GM19328 (cell line): ENCODE results near the gene EPN3.

Source experiments
- ATAC-seq: cut with Tn5 transposase; IDR thresholded peaks from one replicate; pipeline ENCODE4 v1.9.1; 2021; ENCODE audit warnings: mild to moderate bottlenecking, moderate library complexity; ENCODE audit not compliant: unreplicated experiment

Gene EPN3

DNA sequence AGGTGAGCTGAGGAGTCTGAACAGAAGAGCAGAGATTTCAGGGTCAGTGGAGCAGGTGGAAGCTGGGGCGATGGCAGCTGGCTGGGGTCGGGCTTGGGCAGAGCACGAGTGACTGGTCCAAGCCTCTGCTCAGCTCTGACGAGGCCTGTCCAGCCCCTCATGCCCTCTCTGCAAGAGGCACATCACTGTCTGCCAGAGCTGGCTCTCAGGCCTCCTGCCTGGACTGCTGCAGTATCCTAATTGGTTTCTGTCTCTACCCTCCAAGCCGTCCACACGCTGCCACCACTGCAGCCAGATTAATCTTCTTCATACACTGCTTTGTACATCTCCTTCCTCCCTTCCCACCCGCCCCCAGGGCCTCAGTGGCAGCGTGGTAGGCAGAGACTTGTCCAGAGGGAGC is 53.4 kb downstream of the EPN3 start:
- ATAC-seq = no peak

DNA sequence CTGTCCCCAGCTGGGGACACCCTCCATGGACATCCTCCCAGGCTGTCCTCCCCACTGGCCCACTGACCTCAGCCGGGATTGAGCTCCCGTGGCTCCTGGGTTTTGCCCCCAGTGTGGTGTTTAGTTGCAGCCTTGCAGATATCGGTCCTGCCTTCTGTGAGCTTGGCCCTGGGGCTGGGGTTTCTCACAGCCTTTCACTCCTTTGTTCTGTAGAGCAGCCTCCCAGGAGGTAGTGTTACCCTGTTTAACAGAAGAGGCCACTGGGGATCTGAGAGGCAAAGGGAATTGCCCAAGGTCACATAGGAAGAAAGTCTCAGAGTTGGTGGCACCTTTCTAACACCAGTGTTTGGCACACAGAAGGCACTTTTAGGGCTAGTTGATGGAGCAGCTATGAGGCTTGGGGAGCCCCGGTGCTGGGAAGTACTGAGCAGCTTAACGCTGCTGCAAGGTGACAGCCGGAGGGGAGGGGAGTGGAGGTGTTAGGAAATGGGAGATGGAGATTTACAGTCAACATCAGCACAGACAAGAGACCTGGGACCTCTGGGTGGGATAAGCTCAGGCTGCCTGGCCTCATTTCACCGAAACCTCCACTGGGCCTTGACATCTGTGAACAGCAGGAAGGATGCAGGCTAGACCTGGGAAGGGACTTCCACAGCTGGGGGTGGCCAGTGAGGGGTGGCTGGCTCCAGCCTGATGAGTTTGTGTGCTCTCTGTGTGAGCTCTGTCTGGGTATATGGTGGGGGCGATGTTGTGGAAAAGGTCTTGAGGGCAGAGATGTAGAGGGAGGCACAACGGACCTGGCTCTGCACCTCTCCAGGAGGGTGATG is 54.1 kb downstream of the EPN3 start:
- no peak for ATAC-seq

DNA sequence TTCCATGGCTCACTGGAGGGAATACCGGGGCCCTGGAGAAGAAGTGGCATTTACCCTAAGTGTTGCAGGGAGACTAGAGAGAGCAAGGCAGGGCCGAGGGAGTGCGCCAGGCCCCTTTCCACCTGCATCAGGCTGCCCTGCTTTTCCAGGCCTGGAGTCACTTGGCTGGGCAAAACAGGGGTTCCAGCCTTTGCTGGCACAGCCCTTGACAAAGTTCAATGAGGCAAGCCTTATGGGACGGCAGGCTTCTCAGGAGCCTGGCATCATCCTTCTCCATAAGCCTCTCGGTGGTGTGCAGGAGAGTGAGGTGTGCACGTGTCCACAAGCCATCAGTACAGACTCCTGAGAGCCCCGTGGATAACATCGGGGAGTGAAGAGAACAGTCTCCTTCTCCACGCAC is 55.0 kb downstream of the EPN3 start:
- ATAC-seq = no peak

DNA sequence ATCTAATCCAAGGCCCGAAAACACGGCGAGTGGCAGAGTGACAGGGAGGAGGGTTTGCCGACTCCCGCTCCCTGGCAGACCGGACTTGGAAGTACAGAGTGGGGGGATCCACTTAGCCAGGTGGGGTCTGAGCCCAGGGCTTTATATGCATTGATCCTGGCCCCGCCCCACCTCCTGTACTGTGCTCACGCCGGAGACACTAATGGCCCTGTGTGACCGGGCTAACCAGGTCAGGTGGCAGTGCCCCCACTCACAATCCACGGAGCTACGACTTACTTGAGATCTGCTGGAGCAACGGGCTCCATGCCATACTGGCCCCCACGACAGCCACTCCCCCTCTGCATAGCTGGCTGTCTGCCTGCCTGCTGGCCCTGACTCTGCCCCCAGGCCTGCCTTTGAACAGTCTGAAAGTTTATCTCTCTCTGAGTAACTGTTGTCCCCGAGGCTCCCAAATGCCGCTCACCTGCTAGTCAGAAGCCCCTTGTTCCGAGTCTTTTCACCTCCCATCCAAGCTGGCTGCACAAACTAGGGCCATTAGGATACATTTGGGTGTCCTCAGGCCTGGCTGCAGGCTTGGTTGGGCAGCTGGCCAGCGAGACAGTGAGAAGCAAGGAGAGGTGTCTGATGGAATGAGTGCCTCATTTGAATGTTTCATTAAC is 56.0 kb downstream of the EPN3 start:
- ATAC-seq = no peak

DNA sequence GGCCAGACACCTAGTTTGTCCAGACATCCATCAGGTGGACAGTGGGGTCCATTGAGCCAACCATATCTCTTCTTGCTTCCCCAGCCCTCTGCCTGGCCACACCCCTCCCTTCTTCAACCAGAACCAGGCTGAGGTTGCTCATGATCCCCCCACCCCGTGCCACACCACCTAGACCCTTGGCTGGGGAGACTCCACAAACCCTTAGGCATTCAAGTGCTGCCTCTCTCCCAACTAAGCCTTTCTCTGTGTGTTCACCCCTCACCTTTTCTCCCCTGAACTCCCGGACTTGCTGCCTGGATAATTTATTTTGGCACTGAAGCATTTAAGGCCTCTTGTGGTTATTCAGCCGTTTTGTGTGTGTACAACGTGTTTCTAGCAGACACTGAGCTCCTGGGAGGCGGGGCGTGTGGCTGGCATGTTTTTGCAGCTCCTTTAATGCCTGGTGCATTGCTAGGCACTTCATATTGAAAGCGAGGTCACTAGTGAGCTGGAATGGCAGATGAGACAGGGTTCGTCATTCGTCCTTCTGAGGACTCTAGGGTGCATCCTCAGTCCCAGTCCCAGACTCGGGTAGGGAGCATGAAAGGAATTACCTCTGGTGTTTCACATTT is 56.7 kb downstream of the EPN3 start:
- ATAC-seq = no peak

DNA sequence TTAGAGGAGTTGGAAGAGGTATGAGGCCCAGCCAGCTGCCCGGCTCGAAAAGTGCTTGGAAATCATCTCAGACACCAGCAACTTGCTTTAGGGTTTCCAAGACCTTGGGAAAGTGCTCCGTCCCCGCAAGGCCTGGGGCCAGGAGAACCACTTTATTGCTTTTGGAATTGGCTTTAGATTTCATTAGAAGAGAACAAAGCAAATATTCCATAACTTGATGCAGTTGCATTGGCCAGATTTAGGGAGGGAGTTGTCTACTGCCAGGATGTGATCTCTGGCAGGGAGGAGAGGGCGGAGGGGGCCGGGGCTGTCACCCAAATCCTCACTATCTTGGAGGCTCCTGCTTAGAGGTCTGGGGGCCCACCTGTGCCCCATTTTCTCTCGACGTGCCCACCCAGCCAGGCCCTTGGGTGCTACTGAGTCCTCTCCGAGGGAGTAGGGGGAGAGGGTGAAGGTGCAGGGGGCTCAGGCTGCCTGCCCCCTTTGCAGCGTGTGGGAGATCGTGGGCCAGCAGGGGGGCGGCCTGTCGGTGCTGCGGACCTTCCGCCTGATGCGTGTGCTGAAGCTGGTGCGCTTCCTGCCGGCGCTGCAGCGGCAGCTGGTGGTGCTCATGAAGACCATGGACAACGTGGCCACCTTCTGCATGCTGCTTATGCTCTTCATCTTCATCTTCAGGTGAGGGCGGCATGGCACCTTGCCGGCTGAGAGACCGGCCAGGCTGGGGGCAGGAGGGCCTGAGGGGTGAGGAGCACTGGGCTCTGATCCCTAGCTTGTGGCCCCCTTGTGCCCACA is 58.6 kb downstream of the EPN3 start:
- ATAC-seq = no peak

DNA sequence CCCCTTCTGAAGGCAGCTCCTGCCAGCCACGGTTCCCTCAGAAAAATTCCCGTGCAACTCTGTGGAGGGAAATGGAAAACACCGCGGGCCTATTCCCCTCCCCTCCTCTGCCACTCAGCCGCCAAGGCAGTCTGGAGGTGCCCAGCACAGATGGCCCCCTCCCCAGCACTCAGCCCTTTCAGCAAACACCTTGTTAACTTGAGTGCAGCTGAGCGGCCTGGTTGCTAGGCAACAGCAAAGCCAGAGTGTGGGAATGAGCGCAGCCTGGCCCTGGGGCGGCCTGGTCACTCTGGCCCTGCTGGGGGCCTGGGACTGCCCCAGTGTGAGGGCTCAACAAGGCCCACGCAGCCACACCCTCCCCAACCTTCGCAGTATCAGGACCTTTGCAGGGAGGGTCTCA is 60.8 kb downstream of the EPN3 start:
- no peak for ATAC-seq
